CD4-positive, alpha-beta T cell treated with Interferon alpha-2 for 1 hour (primary cell): ENCODE results near the gene SH3PXD2A.

Source experiments
- DNase-seq, 2 donors: peaks; one replicate each; pipeline ENCODE4 v3.0.0-alpha.2; 2020 to 2022

The SH3PXD2A gene

DNA sequence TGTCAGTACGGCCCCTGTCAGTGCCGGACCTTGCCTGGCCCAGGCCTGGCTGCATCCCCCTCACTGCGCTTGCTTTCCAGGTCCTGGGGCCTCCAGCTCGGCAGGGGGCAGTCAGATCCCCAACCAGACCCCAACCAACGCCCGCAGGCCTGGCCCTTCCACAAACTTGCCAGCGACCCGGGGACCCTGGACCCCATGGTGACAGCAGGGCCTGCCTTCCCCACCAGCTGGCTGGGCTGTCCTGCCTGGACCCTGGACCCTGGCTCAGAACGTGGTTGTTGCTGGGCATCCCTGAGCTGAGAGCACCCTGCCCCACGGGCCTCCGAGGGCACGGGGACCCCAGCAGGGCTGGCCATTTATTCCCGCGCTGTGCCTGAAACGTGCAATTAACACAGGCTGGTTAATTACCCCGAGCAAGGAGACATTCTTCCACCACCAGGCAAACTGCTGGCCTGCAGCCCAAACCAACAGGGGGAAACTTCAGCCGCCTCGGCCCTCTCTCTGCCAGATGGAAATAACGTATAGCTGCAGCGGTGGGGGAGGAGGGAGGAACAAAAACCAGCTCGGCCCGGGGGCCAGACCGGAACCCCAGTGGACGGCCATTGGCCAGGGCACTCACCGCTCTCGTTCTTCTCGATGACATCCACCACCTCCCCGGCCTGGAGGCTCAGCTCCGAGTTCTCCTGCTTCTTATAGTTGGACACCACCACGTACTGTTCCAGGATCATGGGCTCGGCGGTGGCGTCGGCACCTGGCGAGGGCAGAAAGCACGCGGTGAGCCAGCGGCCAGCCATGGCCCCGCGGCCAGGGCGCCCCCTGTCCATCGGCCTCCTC lies 194.8 kb downstream of the SH3PXD2A start:
- DNase-seq, result no peak

GRCh38 chr10:103659674-103660363 lies 195.6 kb downstream of the SH3PXD2A start:
- DNase-seq, result peak; percentile 54 to 76

- DNase-seq, result no peak
Observed at GRCh38 chr10:103658049-103658577, 197.3 kb downstream of the SH3PXD2A start.

GRCh38 chr10:103657061-103657591 lies 198.2 kb downstream of the SH3PXD2A start:
- no peak for DNase-seq

- no peak for DNase-seq
Observed at GRCh38 chr10:103654925-103655324, 200.5 kb downstream of the SH3PXD2A start.

- no peak for DNase-seq
Observed at GRCh38 chr10:103653581-103654037, 201.8 kb downstream of the SH3PXD2A start.

DNA sequence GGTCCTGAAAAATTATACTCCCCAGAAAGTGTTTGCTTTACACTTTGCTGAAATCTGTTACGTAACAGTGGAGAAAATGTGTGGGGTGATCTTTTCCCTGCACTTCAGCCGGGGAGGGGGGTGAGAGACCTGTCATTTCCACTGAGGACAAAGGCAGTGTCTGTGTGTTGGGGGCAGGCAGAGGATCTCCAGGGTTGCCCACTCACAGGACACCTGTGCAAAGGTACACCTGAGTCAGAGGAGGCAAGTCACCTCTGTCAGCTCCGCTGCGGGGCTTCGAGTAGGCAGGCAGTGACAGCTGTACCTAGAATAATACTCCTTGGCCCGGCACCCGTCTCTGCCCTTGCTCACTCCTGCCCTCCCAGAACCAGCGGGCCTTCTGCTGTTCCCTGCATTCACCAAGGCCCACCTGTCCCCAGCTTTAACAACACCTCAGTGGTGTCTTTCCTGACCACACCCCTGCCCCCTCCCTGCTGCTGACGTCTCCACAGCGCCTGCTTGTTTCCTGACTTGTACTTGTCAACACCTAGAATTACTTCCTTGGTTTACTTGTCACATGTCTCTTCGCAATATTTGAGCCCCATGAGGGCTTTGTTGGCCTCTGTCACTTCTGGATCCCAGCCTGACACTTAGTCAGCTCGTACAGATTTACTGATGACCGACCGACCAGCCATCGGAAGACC lies 202.6 kb downstream of the SH3PXD2A start:
- DNase-seq, result no peak

GRCh38 chr10:103651783-103652476 lies 203.4 kb downstream of the SH3PXD2A start:
- DNase-seq, result no peak

DNA sequence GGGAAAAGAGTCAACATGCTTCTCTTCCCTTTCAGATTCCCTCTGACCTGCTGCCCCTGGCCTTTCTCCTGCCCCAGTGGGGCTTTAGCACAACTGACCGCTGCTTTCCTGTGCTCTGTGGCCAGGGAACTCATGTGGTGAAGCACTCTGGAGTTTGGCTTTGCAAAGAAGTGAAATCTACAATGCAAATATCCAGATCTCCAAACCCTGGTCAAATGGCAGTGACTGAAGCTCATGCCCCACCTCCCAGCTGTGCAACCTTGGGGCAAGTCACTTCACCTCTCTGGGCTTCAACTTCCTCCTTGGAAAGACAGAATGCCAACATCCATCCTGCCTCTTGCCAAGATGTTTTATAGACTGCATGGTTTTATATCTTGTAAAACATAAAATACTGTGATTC lies 204.0 kb downstream of the SH3PXD2A start:
- DNase-seq, result no peak

DNA sequence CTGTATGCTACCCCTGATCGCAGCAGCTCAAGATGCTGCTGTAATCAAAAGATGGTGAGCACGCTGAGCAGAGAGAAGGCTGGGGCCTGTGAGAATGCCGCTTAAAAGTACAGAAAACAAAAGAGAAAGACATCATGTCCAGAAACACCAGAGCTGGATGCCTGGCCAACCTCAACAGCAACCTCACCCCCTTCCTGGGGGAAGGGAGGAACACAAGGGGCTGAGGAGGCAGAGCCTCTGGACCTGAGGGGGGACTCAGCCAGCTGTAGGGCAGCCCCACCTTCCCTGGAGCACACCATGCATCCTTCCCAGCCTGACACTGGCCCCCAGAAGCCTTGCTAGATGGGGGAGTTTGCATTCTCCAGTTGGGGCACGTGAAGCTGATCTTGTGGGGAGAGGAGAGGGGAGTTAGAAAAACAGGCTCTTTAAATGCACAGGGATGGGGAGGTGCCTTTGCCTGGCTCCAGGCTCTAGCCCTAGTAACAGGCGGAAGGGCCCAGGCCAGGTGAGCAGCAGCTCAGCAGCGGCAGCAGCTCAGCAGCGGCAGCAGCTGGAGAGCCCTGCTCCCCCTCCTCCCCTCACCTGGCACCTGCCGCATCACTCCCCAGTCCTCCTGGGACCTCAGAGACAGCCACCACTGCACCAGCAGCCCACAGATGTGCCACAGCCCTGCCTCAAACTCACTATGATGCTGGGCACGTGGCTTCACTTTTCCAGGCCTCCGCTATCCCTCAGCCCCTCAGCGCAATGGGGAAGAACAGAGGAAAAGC lies 205.5 kb downstream of the SH3PXD2A start:
- no peak for DNase-seq

DNA sequence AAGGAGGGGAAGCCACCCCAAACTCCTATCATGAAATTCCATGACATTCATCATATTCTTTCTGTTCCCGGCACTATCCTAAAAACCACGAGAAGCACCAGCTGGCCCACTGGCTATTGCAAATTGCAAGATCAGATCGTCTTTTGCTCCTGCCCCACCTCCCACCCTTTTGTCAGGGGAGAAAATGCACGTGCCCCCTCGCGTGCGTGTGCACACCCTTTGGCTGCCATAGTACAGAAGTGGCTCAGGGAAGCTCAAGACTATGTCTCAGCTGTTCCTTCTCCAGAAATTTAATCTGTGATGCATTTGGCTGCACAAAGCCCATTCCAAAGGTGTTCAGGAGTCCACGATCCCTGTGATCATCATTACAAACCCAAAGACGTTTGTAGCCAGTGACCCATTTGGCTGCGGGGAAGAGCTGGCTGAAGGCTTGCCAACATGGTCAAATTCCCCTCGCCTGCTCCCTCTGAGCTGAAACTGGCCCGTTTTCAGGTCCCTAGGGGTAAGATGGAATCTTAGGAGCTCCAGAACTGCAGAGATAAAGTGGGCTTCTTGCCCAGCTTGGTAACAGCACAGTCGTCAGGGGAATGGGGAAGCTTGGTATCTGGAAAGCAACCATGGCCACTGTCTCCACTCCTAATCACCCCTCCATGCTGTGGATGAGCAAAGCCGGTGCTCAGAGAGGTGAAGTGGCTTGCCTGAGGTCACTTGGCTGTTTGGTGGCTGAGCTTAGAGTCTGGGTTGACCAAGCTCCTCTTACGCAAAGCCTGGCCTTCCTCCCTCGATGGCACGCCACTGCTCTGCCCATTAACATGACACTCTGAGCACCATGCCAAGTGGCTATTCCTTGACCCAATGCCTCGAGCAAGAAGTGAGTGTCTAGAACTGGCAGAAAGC lies 206.5 kb downstream of the SH3PXD2A start:
- DNase-seq, result no peak

DNA sequence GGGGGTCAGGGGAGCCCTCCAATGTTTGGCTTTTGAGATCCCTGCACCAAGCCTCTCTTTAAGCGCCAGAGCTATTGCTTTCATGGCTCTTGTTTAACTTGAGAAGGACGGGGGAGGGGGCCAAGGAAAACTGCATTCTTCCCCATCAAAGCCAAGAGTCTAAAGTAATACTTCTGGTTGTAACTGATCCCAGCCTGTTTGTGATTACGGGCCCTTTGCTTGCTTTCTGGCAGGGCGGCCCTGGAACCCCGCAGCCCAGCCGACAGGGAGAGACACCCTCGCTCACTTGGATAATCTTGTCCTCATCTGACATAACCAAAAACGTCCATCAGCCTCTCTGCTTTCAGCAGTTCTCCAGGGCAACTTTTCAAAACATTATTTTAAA lies 207.1 kb downstream of the SH3PXD2A start:
- no peak for DNase-seq

GRCh38 chr10:103646304-103646703 lies 209.1 kb downstream of the SH3PXD2A start:
- DNase-seq, result no peak

DNA sequence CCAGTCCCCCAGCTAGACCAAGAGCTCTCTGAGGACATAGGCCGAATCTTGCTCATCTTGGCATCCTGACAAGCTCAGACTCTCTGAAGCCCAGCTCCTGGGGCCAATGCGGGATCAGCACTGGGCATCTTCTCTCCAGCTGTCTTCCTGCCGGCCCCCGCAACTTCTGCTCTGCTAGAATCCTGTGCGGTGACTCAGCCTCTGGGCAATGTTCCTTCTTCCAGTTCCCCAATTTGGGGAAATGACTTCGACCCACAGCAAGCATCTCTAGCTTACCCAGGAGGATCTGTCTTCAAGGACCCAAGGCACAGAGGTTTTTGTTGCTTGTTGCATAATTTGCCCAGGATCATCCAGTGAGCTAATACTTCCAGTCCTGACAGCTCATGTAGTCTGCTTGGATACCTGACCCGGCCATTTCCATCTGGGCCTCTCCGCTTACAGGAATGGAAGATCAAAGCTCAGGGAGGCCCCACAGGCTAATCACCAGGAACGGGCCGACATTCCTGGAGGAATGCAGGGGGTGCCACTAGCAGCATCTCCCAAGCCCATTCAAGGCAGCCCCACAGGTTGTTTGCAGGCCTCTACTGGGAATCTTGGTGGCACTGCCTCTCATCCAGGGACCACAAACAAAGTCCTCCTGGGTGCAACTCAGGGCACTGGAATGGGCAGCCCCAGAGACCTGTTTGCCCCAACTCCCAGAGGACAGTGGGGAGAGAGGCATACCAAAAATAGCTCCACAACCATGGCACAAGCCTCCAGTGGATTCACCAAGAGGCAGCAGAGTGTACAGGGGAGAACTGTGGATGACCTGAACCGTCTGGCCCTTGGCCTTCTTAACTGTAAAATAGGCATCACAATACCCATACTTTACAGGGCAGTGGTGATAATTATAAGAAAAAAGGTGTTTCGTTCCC lies 210.0 kb downstream of the SH3PXD2A start:
- peak in 1 of 2 donors; percentile 62 for DNase-seq

DNA sequence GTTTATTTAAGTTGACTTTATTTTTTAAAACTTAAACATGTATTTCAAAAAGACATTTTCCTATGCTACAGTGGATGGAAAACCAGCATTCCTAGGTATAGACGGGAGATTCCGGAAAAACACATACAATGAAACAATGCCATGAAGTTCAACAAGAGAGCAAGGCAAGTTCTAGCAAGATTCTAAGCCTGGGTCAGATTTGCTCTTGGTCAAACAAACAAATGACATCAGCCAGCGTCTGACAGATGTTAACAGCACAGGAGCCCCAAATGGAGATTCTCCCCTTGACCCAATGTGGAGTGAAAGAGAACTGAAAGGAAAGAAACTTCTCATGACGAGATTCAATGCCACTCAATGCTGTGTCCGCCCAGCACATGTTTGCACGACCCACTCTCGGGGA lies 212.0 kb downstream of the SH3PXD2A start:
- no peak for DNase-seq

- DNase-seq, result no peak
Observed at GRCh38 chr10:103641326-103641725, 214.1 kb downstream of the SH3PXD2A start.

DNA sequence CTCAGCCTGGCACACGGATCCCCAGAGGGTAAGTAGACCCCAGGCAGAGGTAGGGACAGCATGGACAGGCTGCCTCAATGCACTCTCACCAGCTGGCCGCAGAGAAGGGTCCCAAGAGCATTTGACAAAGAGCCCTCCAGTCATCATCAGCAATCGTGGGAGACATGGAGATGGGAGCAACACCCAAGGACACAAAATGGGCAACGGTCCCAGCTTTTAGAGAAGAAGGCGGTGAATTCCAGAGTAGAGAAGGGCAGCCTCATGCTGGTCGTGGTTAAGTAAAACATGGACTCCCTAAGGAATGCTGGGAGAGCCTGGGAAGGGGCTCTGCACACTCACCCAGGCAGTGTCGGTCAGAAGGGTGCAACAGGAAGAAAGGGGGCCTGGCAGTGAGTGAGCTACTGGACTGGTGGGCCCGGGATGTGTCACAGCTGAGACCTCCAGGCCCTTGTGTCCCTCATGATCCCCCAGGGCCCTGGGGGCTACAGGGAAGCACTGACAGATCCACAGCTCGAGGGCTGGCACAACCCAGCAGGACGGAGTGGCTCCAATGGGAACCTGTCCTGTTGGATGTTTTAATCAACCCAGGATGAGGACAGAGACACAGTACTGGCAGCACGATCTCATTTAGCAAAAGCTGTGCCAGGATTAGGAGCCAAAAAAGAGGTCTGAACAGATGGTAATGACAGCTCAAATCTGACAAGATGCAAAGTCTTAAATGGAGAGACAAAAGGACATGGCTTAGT lies 214.8 kb downstream of the SH3PXD2A start:
- no peak for DNase-seq

GRCh38 chr10:103638948-103639347 lies 216.4 kb downstream of the SH3PXD2A start:
- DNase-seq, result no peak
